Activated T-helper 1 cell treated with anti-CD3 and anti-CD28 coated beads, Interleukin-2, amount 50 U/mL, for 16 hours (primary cell): ENCODE measurements around the gene PRODH.
"Not testable (repeated sequence)": the region's sequence is repeated elsewhere in the genome, so short reads cannot be mapped to it uniquely, and the experiment has no call there.

ENCODE experiments used
- DNase-seq, 2 donors: peaks; one replicate each; pipeline ENCODE4 v3.0.0-alpha.2; 2020; ENCODE audit warnings: low read depth in 1 of 2, low spot score in 1 of 2

PRODH gene

GRCh38 chr22:18968011-18968749 is 32.1 kb upstream of the PRODH start:
- DNase-seq = no peak

DNA sequence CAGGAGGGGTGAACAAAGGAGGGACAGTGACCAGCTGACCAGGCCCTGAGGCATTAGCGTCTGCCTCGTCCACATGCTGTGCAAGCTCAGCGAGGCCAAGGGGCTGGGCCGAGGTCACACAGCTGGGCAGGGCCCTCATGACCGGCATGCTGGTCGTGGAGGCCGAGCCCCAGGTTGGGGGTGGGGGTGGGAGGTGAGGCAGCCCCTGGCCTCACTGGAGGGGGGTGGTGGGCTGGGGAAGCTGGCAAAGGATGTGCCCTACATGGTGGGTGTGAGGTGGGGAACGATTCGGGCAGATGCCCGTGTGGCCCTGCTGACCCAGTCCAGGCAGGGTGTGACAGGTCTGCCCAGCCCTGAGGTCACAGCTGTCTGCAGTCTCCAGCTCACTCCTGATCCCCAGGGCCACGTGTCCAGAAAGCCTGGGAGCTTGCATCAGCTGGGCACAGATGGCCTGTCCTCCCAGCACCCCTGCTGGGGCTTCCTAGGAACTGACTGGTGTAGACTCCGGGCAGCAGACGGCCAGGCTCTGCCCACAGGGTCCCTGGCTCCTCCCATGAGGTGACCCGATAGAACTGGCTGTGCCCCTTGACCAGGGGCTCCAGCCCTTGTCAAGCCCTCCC is 31.4 kb upstream of the PRODH start:
- DNase-seq = not testable (repeated sequence)

DNA sequence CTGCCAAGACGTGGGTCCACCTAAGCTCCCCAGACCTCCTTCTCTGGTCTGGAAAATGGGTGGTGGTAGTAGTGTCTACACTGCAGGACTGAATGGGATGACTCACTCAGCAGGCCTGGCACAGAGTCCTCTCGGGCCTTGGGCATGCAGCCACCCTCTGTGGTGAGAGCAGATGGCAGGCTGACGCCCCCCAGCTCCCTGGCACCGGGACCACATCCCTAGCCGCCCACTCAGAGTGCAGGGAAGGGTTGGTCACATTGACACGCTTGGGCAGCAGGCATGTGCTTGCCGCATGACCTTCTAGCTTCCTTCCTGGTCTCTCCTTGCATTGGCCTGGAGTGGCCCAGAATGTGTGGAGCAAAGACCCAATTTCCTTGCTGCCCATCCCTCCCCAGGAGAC is 30.7 kb upstream of the PRODH start:
- no peak for DNase-seq

- no peak for DNase-seq
Observed at GRCh38 chr22:18965526-18966421, 29.7 kb upstream of the PRODH start.

- DNase-seq = not testable (repeated sequence)
Observed at GRCh38 chr22:18964501-18965265, 28.6 kb upstream of the PRODH start.

GRCh38 chr22:18964051-18964450 is 28.0 kb upstream of the PRODH start:
- not testable (repeated sequence) for DNase-seq

DNA sequence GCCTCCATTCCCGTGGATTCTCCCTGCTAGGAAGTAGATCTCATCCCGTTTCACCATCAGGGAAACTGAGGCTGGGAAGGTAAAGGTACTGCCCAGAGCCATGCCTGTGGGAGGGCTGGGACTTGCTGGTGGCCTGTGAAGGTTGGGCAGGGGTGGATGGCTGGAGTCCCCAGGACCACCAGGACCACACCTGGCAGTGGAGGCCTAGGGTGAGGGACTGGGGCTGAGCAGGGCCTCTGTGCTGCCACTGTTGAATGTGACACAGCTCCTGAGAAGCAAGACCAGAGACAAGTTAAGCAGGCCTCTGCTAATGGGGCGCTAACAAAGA is 26.2 kb upstream of the PRODH start:
- DNase-seq = no peak

- not testable (repeated sequence) for DNase-seq
Observed at GRCh38 chr22:18961632-18962307, 25.7 kb upstream of the PRODH start.

DNA sequence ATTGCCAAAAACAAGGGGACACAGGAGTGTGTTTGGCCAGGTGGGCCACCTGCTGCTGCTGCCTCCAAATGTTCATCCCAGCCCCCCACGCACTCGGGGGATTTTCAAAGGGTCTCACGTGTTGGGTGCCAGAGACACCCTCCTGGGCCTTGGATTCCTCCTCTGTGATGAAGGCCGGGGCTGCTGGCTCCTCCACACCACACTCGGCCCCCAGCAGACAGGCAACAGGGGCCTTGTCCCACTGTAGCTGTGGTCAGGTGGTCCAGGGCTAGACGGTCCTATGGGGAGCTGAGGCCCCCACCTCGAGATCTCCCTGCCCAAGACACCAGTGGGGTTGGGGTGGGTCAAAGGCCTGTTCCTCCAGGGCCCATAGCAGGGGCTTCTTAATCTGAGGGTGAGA is 25.1 kb upstream of the PRODH start:
- not testable (repeated sequence) for DNase-seq

GRCh38 chr22:18960166-18960820 is 24.2 kb upstream of the PRODH start:
- DNase-seq = not testable (repeated sequence)

GRCh38 chr22:18959741-18960140 is 23.6 kb upstream of the PRODH start:
- DNase-seq = not testable (repeated sequence)

- not testable (repeated sequence) for DNase-seq
Observed at GRCh38 chr22:18959266-18959665, 23.2 kb upstream of the PRODH start.

- not testable (repeated sequence) for DNase-seq
Observed at GRCh38 chr22:18958738-18959137, 22.6 kb upstream of the PRODH start.

- DNase-seq = not testable (repeated sequence)
Observed at GRCh38 chr22:18958321-18958705, 22.2 kb upstream of the PRODH start.

DNA sequence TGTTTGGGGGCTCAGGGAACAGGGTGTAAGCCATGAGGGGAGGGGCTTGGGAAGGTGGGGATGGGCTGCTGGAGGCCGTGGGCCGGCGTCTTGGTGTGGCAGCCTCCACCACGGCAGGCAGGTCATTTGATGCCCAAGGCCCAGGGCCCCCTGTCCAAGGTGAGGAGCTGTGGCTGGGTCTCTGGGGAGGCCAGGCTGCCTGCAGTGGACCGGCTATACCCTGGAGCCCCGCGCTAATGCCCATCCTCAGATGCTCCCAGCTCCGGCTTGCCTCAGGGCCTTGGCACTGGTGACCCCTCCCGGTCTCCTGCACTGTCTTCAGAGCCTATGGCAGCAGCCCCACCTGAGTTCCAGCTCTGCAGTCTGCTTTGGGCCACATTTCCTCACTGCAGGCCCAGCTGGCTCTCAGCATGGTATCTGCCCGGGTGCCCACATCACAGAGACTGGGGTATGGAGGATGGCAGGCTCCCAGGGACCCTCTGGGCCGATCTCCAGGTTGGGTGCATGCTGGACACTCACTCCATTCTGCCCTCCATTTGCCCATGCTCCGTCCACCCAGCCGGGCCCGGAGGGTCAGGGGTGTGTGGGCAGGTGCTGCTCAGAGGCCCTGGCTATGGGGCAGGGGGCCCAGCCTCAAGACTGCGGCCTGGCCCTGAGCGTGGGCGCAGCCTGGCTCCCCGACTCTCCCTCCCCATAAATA is 21.7 kb upstream of the PRODH start:
- not testable (repeated sequence) for DNase-seq

DNA sequence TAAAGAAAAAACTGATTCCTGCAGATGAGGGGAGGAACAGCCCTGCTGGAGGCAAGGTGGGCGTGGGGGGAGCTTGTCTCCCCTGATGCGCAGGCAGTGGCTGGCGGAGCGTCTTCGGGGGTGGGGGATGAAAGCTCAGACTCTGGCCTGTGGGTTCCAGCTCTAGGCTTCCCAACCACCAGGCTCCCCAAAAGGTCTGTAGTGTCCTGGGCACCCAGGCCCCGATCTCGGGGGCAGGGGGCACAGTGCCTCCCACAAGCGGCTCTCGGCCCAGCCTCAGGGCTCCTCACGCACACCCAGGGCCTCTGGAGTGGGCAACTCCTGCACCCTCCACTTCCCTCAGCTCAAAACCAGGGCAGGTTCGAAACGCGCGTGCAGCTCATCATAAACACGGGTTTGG is 20.9 kb upstream of the PRODH start:
- DNase-seq = not testable (repeated sequence)

DNA sequence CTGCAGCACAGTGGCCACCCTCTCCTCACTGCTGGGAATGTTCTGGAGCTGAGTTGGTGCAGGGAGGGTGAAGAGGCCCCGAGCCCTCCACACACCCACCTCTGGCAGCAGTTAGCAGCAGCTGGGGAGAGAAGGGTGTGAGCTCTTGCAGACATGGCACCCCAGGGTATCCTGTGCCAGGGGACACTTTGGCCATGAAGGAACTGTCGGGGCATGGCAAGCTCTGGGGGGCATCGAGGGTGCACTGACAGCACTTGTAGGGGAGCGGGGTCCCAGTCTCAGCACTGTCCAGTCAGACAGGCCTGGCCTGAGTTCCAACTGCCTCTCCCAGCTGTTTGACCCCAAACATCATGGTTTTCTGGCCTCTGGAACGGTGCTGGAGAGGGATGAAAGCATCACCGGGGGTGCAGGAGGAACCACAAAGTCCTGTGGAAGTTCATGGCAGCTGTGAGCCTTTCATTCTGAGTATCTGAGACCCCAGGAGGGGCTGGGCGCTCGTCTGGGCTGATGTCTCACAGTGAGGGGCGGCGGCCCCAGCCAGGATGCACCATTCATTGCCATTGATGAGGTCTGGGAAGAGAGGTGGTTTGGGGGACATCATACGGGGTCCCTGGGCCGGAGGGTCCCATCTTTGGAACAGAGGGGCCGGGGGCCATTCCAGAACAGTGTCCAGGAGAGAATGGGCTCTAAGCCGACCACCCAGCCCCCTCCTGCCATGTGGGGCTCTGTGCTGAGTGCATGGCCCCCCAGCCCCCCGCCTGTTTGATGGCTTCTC is 20.2 kb upstream of the PRODH start:
- DNase-seq = not testable (repeated sequence)

DNA sequence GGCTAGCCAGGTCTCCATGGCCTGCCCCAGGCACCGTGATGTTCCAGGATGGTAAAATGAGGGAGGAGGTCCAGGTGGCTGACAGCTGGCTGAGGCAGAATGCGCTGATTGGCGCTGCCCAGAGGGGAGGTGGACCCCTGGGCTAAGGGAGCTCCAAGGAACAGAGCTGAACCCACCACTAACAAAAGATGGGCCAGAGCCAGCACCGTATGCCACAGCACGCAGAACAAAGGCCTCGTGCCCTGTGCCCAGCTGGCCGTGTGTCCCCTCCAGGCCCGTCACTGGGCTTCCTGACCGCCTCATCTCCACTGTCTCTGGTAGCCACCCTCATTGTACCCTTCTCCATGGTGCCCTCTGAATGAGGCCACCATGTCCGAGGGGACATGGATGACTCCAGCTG is 19.6 kb upstream of the PRODH start:
- DNase-seq = no peak
